Hepatic stellate cell (primary cell): Measurements from ENCODE around the gene BACE1-AS.
A peak's percentile ranks its signal among the peaks of the same experiment; 100 is the strongest.
"Not testable (repeated sequence)": the region's sequence is repeated elsewhere in the genome, so short reads cannot be mapped to it uniquely, and the experiment has no call there.

Experiments
- DNase-seq: peaks from one replicate; pipeline ENCODE4 v3.0.0; 2011; ENCODE audit warnings: low spot score

The BACE1-AS gene

GRCh38 chr11:117327255-117327566, 36.1 kb downstream of the BACE1-AS start:
- DNase-seq = not testable (repeated sequence)

- peak; percentile 98 for DNase-seq
Measured at GRCh38 chr11:117327567-117328374, 36.6 kb downstream of the BACE1-AS start, which contains the start of gene CEP164. Gene CEP164 (plus strand): TSS chr11:117327854. CDS start chr11:117338587, 10,733 bp downstream.

- DNase-seq = peak; percentile 32
Measured at GRCh38 chr11:117328375-117329010, 37.3 kb downstream of the BACE1-AS start.

DNA sequence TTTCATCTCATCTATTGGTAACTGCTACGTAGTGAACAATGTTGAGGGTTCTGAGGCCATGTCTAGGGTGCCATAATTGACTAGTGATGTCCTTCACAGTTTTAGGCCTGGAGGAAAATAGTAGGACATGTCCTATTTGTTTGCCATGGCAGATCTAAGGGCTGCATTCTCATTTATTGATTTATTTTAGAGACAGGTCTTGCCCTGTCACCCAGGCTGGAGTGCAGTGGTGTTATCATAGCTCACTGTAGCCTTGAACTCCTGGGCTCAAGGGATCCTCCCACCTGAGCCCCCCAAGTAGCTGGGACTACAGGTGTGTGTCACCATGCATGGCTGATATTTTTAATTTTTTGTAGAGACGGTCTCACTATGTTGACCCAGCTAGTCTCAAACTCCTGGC, 41.7 kb downstream of the BACE1-AS start:
- no peak for DNase-seq

- DNase-seq = no peak
Measured at GRCh38 chr11:117333917-117334316, 42.8 kb downstream of the BACE1-AS start.

DNA sequence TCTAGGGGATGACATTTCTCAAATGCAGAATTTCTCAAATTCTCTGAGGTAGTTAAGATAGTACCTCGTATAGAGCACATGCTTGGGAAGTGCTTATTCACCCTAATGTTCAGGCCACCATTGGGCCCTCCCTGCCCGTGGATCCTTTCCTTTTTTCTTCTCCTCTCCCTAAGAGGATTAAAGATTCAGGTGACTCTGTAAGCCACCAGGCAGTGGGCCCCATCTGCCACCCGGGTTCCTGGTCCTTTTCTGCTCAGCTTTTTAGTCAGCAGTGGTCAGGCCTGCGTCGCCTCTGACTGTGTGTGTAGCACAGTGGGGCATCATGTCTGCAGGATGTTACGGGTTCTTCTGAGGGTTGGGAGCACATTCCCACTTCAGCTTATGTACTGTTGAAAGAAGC, 43.8 kb downstream of the BACE1-AS start:
- DNase-seq = no peak

DNA sequence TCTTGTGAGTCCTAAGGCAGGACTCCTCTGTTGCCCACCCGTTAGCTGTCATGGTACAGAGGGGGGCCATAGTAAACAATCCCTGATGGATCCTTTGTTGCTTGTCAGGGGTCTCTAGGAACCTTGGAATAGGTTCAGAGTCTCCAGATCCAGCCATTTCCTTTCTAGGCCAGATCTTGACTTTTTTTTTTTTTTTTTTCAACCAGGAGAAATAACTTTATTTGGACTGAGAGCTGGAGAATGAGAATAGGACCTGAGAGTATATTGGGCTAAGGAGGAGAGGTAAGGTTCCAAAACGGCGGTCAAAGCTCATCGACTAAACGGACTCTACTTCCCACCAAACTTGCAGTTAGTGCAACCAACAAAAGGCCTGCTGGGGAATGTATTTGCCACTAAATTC, 44.3 kb downstream of the BACE1-AS start:
- no peak for DNase-seq

GRCh38 chr11:117337076-117337475, 45.9 kb downstream of the BACE1-AS start:
- no peak for DNase-seq
